Measurements from ENCODE around the gene EML4. TPM values are rescaled to one million over a fixed set of nuclear protein-coding genes. Genes with fewer than 3 reads are reported as not detected.

EML4 gene
- polyA plus RNA-seq, 1 donor (not counting 4 experiments of a cell fraction or from before 2014, with no cell fraction given): 36.4 TPM

DNA sequence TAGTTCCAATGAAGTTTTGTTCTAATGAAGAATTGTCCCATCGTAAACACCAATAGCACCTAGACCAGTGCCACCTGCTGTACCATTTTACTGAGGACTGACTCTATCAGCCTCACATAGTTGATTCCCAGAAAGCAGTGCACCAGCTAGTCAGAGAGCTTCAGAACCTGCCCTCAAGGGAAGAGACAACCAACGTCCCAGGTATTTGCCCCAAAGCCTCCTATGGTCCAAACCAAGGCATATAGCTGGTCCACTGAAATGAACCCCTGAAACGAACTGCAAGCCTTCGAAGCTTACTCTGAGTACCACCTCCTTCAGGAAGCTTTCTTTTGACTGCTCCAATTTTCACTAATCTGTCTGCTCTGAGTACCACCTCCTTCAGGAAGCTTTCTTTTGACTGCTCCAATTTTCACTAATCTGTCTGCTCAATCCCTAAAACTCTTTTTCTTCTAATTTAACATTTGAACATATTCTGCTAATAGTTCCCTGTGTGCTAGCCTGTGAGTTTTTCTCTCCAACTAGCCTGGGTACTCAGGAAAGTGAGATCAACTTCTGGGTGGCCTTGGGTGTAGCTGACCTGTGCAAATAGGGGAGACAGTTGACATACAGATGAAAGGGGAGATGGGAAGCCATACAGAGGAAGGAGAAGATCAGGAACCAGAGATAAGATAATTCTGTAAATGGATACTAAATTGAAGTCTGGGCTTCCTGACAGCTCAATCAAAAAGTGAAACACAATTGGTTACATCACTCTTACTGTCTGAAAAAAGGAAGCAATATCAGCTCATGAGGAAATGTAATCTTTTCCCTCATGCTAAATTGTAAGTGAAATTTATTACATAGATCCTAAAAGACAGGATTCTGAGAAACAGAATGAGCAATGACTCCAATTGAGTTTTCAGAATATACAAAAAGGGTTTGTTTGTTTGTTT is 33.5 kb upstream of the EML4 start:
- DNase-seq (ENCODE audit: low read depth, low spot score) (no peak), FAIRE-seq (no peak)
- no peaks in the 10 kb centered on the region for H3K79me2 ChIP-seq (ENCODE audit: control insufficient read depth, insufficient read depth, low read length)
- H3K9me1 ChIP-seq (ENCODE audit: control insufficient read depth, extremely low read depth, insufficient read depth, low read length): peaks cover 3% of the 10 kb centered on the region
- TF ChIP-seq CTCF (optimal IDR thresholded peaks at IDR 0.05 in 1 of 3, IDR thresholded peaks at IDR 0.05 in 1 of 3, conservative IDR thresholded peaks at IDR 0.05 in 1 of 3; ENCODE audit: extremely low read depth in 1 of 3, insufficient read depth in 2 of 3, low read length in 3 of 3) (no peak), EZH2 (IDR thresholded peaks at IDR 0.05; ENCODE audit: low read length) (no peak)
- H4K20me1 ChIP-seq (ENCODE audit: control insufficient read depth, extremely low read depth, insufficient read depth, low read length): no peaks in the 10 kb centered on the region
- dilution Hi-C loops (cut with MboI; ENCODE audit: extremely low pct_ligation_motif_present, low sequenced_read_pairs): no loop called here
- no peak overlapping the region for H2AFZ ChIP-seq (ENCODE audit: control insufficient read depth, low read length)
- no peaks in the 10 kb centered on the region for H3K36me3 ChIP-seq (ENCODE audit: control insufficient read depth in 2 of 2, extremely low read depth in 1 of 2, insufficient read depth in 2 of 2, low read length in 2 of 2)
- no peaks in the 10 kb centered on the region for H3K9me3 ChIP-seq (ENCODE audit: control insufficient read depth, low read depth, low read length)
- H3K4me1 ChIP-seq (ENCODE audit: control insufficient read depth, extremely low read depth, insufficient read depth, low read length): peaks cover 40% of the 10 kb centered on the region
- no peak overlapping the region for H3K9ac ChIP-seq (ENCODE audit: control insufficient read depth, extremely low read depth, insufficient read depth, low read length)
- no peak overlapping the region for H3K27ac ChIP-seq (ENCODE audit: control insufficient read depth, insufficient read depth, low read length)
- H3K4me3 ChIP-seq (ENCODE audit: control insufficient read depth in 2 of 3, extremely low read depth in 1 of 3, insufficient read depth in 2 of 3, low read depth in 1 of 3, low read length in 3 of 3): no peak overlapping the region
- H3K4me2 ChIP-seq (ENCODE audit: control insufficient read depth, extremely low read depth, insufficient read depth, low read depth, low read length): no peak overlapping the region
- H3K27me3 ChIP-seq (ENCODE audit: control insufficient read depth, extremely low read depth, insufficient read depth, low read length): no peaks in the 10 kb centered on the region

- H3K27me3 ChIP-seq (ENCODE audit: control insufficient read depth, extremely low read depth, insufficient read depth, low read length): no peaks in the 10 kb centered on the region
- no peak for TF ChIP-seq CTCF (optimal IDR thresholded peaks at IDR 0.05 in 1 of 3, IDR thresholded peaks at IDR 0.05 in 1 of 3, conservative IDR thresholded peaks at IDR 0.05 in 1 of 3; ENCODE audit: extremely low read depth in 1 of 3, insufficient read depth in 2 of 3, low read length in 3 of 3)
- no peak for TF ChIP-seq EZH2 (IDR thresholded peaks at IDR 0.05; ENCODE audit: low read length)
- H3K79me2 ChIP-seq (ENCODE audit: control insufficient read depth, insufficient read depth, low read length): no peaks in the 10 kb centered on the region
- H3K36me3 ChIP-seq (ENCODE audit: control insufficient read depth in 2 of 2, extremely low read depth in 1 of 2, insufficient read depth in 2 of 2, low read length in 2 of 2): no peaks in the 10 kb centered on the region
- no peaks in the 10 kb centered on the region for H4K20me1 ChIP-seq (ENCODE audit: control insufficient read depth, extremely low read depth, insufficient read depth, low read length)
- H2AFZ ChIP-seq (ENCODE audit: control insufficient read depth, low read length): no peak overlapping the region
- H3K9me1 ChIP-seq (ENCODE audit: control insufficient read depth, extremely low read depth, insufficient read depth, low read length): peaks cover 3% of the 10 kb centered on the region
- no peak for DNase-seq (ENCODE audit: low read depth, low spot score)
- no peak overlapping the region for H3K27ac ChIP-seq (ENCODE audit: control insufficient read depth, insufficient read depth, low read length)
- FAIRE-seq: no peak
- no peak overlapping the region for H3K4me3 ChIP-seq (ENCODE audit: control insufficient read depth in 2 of 3, extremely low read depth in 1 of 3, insufficient read depth in 2 of 3, low read depth in 1 of 3, low read length in 3 of 3)
- H3K9me3 ChIP-seq (ENCODE audit: control insufficient read depth, low read depth, low read length): no peaks in the 10 kb centered on the region
- dilution Hi-C loops (cut with MboI; ENCODE audit: extremely low pct_ligation_motif_present, low sequenced_read_pairs): no loop called here
- H3K4me1 ChIP-seq (ENCODE audit: control insufficient read depth, extremely low read depth, insufficient read depth, low read length): peaks cover 50% of the 10 kb centered on the region
- no peak overlapping the region for H3K4me2 ChIP-seq (ENCODE audit: control insufficient read depth, extremely low read depth, insufficient read depth, low read depth, low read length)
- H3K9ac ChIP-seq (ENCODE audit: control insufficient read depth, extremely low read depth, insufficient read depth, low read length): no peak overlapping the region
Observed at GRCh38 chr2:42136782-42137124, 32.4 kb upstream of the EML4 start.

Measured in keratinocyte (primary cell).